Hepatocyte (in vitro differentiated cells): ENCODE measurements around the gene IGFBP6. TPM values are rescaled to one million over a fixed set of nuclear protein-coding genes. Genes with fewer than 3 reads are reported as not detected.

Source experiments
- DNase-seq: peaks from one replicate; pipeline ENCODE4 v3.0.0-alpha.2; 2016; ENCODE audit warnings: low spot score
- H2AFZ ChIP-seq: fragments of 200-600 bp; sonication (generic); 2 replicates; pipeline ENCODE4 v1.6.0; 2016; ENCODE audit warnings: antibody characterized with exemption, mild to moderate bottlenecking
- H3K27ac ChIP-seq: fragments of 200-600 bp; sonication (generic); 2 replicates; pipeline ENCODE4 v1.5.1; 2016; ENCODE audit warnings: mild to moderate bottlenecking
- H3K27me3 ChIP-seq: fragments of 200-600 bp; sonication (generic); 2 replicates; pipeline ENCODE4 v1.6.1; 2016
- H3K36me3 ChIP-seq: fragments of 200-600 bp; sonication (generic); replicated peaks from 2 replicates; pipeline ENCODE4 v1.5.1; 2016; ENCODE audit warnings: low read depth; ENCODE audit not compliant: insufficient read depth
- H3K4me1 ChIP-seq: fragments of 200-600 bp; sonication (generic); 2 replicates; pipeline ENCODE4 v1.5.1; 2016; ENCODE audit warnings: mild to moderate bottlenecking, moderate library complexity; ENCODE audit not compliant: insufficient read depth
- H3K4me2 ChIP-seq: fragments of 200-600 bp; sonication (generic); 2 replicates; pipeline ENCODE4 v1.6.0; 2016
- H3K4me3 ChIP-seq: fragments of 200-600 bp; sonication (generic); 2 replicates; pipeline ENCODE4 v1.5.1; 2016; ENCODE audit warnings: mild to moderate bottlenecking
- H3K79me2 ChIP-seq: fragments of 200-600 bp; sonication (generic); 2 replicates; pipeline ENCODE4 v1.6.0; 2017; ENCODE audit warnings: mild to moderate bottlenecking
- H3K9me2 ChIP-seq: fragments of 200-600 bp; sonication (generic); replicated peaks from 2 replicates; pipeline ENCODE4 v1.6.0; 2017; ENCODE audit warnings: mild to moderate bottlenecking; ENCODE audit not compliant: insufficient read depth
- H3K9me3 ChIP-seq: fragments of 200-600 bp; sonication (generic); 2 replicates; pipeline ENCODE4 v1.5.1; 2016; ENCODE audit warnings: low read depth, mild to moderate bottlenecking
- H4K20me1 ChIP-seq: fragments of 200-600 bp; sonication (generic); 2 replicates; pipeline ENCODE4 v1.6.0; 2016; ENCODE audit warnings: mild to moderate bottlenecking; ENCODE audit not compliant: insufficient read depth, poor library complexity, severe bottlenecking
- CTCF ChIP-seq: fragments of 200-600 bp; sonication (generic); IDR thresholded peaks from 2 replicates; pipeline ENCODE4 v1.5.1; 2016; ENCODE audit warnings: antibody characterized with exemption, mild to moderate bottlenecking; ENCODE audit not compliant: poor library complexity
- EZH2 ChIP-seq: fragments of 200-600 bp; sonication (generic); IDR thresholded peaks from 2 replicates; pipeline ENCODE4 v1.6.1; 2016; ENCODE audit warnings: antibody characterized with exemption, mild to moderate bottlenecking, borderline replicate concordance
- EZH2phosphoT487 ChIP-seq: fragments of 200-600 bp; sonication (generic); IDR thresholded peaks from one replicate; pipeline ENCODE4 v1.6.1; 2018; ENCODE audit warnings: antibody characterized with exemption, mild to moderate bottlenecking, low read depth, moderate library complexity; ENCODE audit not compliant: unreplicated experiment, severe bottlenecking
- WGBS: methylation state at CpG from one replicate; pipeline ENCODE4 v1.1.6; 2016; ENCODE audit warnings: low lambda C conversion rate; ENCODE audit errors: missing lambda C conversion rate; 5-methylcytosine and 5-hydroxymethylcytosine counted together
- polyA plus RNA-seq: library from polyadenylated mRNA; unstranded; fragments of >200 nt; fragmentation: Nextera tagmentation; extraction: Ambion mirVana; gene quantifications from 2 replicates; pipeline ENCODE4 v1.2.1, GENCODE V29; 2016
- total RNA-seq: library from RNA; depleted of rRNA; stranded (reverse); fragments of >200 nt; gene quantifications from 2 replicates; pipeline ENCODE4 v1.2.3, GENCODE V29; 2014

Gene IGFBP6
- total and polyA plus RNA-seq, 2 experiments from 2014 or later = 25.1 to 86.0 TPM

GRCh38 chr12:53120685-53121525 is 23.4 kb downstream of the IGFBP6 start:
- no peak overlapping the region for H3K27ac ChIP-seq
- TF ChIP-seq CTCF (no peak), EZH2 (no peak), EZH2phosphoT487 (no peak)
- no peaks in the 10 kb centered on the region for H3K79me2 ChIP-seq
- no peak overlapping the region for H3K4me3 ChIP-seq
- DNase-seq = no peak
- H3K9me3 ChIP-seq = no peaks in the 10 kb centered on the region
- no peaks in the 10 kb centered on the region for H3K36me3 ChIP-seq
- WGBS = 89% methylated on average over 12 of the region's 12 CpGs
- no peak overlapping the region for H3K4me2 ChIP-seq
- H3K27me3 ChIP-seq = no peaks in the 10 kb centered on the region
- no peak overlapping the region for H2AFZ ChIP-seq
- H3K4me1 ChIP-seq = no peaks in the 10 kb centered on the region
- H3K9me2 ChIP-seq = no peaks in the 10 kb centered on the region
- no peaks in the 10 kb centered on the region for H4K20me1 ChIP-seq

GRCh38 chr12:53122961-53123468 is 25.5 kb downstream of the IGFBP6 start:
- H3K36me3 ChIP-seq = no peaks in the 10 kb centered on the region
- no peak for TF ChIP-seq CTCF
- no peak for TF ChIP-seq EZH2phosphoT487
- TF ChIP-seq EZH2 = no peak
- 97% methylated on average over 4 of the region's 10 CpGs for WGBS
- no peaks in the 10 kb centered on the region for H3K79me2 ChIP-seq
- H3K4me2 ChIP-seq = no peak overlapping the region
- H3K4me1 ChIP-seq = no peaks in the 10 kb centered on the region
- no peaks in the 10 kb centered on the region for H3K27me3 ChIP-seq
- no peaks in the 10 kb centered on the region for H3K9me3 ChIP-seq
- DNase-seq = no peak
- no peaks in the 10 kb centered on the region for H3K9me2 ChIP-seq
- no peaks in the 10 kb centered on the region for H4K20me1 ChIP-seq
- H3K4me3 ChIP-seq = no peak overlapping the region
- no peak overlapping the region for H2AFZ ChIP-seq
- H3K27ac ChIP-seq = no peak overlapping the region

- H3K36me3 ChIP-seq = no peaks in the 10 kb centered on the region
Observed at GRCh38 chr12:53123578-53124351, 26.3 kb downstream of the IGFBP6 start.

More at GRCh38 chr12:53123578-53124351, 26.3 kb downstream of the IGFBP6 start:
- Histone ChIP-seq H3K27ac (no peak overlapping the region), H4K20me1 (no peaks in the 10 kb centered on the region), H3K27me3 (no peaks in the 10 kb centered on the region), H3K9me3 (no peaks in the 10 kb centered on the region), H3K4me3 (no peak overlapping the region), H3K79me2 (no peaks in the 10 kb centered on the region), H3K4me1 (no peaks in the 10 kb centered on the region), H2AFZ (no peak overlapping the region), H3K9me2 (no peaks in the 10 kb centered on the region), H3K4me2 (no peak overlapping the region)
- no peak for TF ChIP-seq EZH2phosphoT487
- no peak for TF ChIP-seq EZH2
- no peak for TF ChIP-seq CTCF
- DNase-seq = no peak
- 96% methylated on average over 16 of the region's 16 CpGs for WGBS
